ENCODE measurements around the gene GTPBP6.

GTPBP6 gene

GRCh38 chrX:292900-293897 lies 25.4 kb downstream of the GTPBP6 start:
- Histone ChIP-seq H2AFZ (ENCODE audit: low read depth, low read length, severe bottlenecking) (no peak overlapping the region), H4K20me1 (ENCODE audit: low read depth, low read length) (no peaks in the 10 kb centered on the region), H3K9me3 (ENCODE audit: insufficient read depth, low read length) (no peaks in the 10 kb centered on the region), H3K27ac (ENCODE audit: low read depth, low read length) (no peak overlapping the region), H3K4me3 (ENCODE audit: insufficient read depth, low read length, poor library complexity, severe bottlenecking) (no peak overlapping the region), H3K79me2 (ENCODE audit: insufficient read depth, low read length) (no peaks in the 10 kb centered on the region), H3K36me3 (ENCODE audit: low read length) (no peaks in the 10 kb centered on the region), H3K9ac (ENCODE audit: low read length) (no peak overlapping the region), H3K9me2 (replicated peaks; ENCODE audit: insufficient read depth, low read length) (no peaks in the 10 kb centered on the region), H3K4me2 (ENCODE audit: low read depth, low read length, poor library complexity, severe bottlenecking) (no peak overlapping the region), H3K27me3 (ENCODE audit: low read length) (no peaks in the 10 kb centered on the region), H3F3A (ENCODE audit: insufficient read depth) (no peaks in the 10 kb centered on the region)
- TF ChIP-seq EZH2phosphoT487 (conservative IDR thresholded peaks at IDR 0.05; ENCODE audit: low read length), result no peak
- no peak for TF ChIP-seq CTCF (IDR thresholded peaks at IDR 0.05; ENCODE audit: insufficient read depth, low read length, poor library complexity, severe bottlenecking)

- H3K27me3 ChIP-seq (ENCODE audit: low read length), result no peaks in the 10 kb centered on the region
- H3K9me2 ChIP-seq (replicated peaks; ENCODE audit: insufficient read depth, low read length), result no peaks in the 10 kb centered on the region
- H3K4me3 ChIP-seq (ENCODE audit: insufficient read depth, low read length, poor library complexity, severe bottlenecking), result no peak overlapping the region
- no peak for TF ChIP-seq CTCF (IDR thresholded peaks at IDR 0.05; ENCODE audit: insufficient read depth, low read length, poor library complexity, severe bottlenecking)
- no peak for TF ChIP-seq EZH2phosphoT487 (conservative IDR thresholded peaks at IDR 0.05; ENCODE audit: low read length)
- H2AFZ ChIP-seq (ENCODE audit: low read depth, low read length, severe bottlenecking), result no peak overlapping the region
- no peak overlapping the region for H3K27ac ChIP-seq (ENCODE audit: low read depth, low read length)
- H3K9me3 ChIP-seq (ENCODE audit: insufficient read depth, low read length), result no peaks in the 10 kb centered on the region
- H3K9ac ChIP-seq (ENCODE audit: low read length), result no peak overlapping the region
- no peaks in the 10 kb centered on the region for H3K79me2 ChIP-seq (ENCODE audit: insufficient read depth, low read length)
- no peak overlapping the region for H3K4me2 ChIP-seq (ENCODE audit: low read depth, low read length, poor library complexity, severe bottlenecking)
- H4K20me1 ChIP-seq (ENCODE audit: low read depth, low read length), result no peaks in the 10 kb centered on the region
- no peaks in the 10 kb centered on the region for H3F3A ChIP-seq (ENCODE audit: insufficient read depth)
- no peaks in the 10 kb centered on the region for H3K36me3 ChIP-seq (ENCODE audit: low read length)
Measured at GRCh38 chrX:291411-291901, 27.1 kb downstream of the GTPBP6 start.

GRCh38 chrX:290476-291166 lies 28.0 kb downstream of the GTPBP6 start:
- Histone ChIP-seq H4K20me1 (ENCODE audit: low read depth, low read length) (no peaks in the 10 kb centered on the region), H3K27me3 (ENCODE audit: low read length) (no peaks in the 10 kb centered on the region), H3K79me2 (ENCODE audit: insufficient read depth, low read length) (no peaks in the 10 kb centered on the region), H3K4me2 (ENCODE audit: low read depth, low read length, poor library complexity, severe bottlenecking) (no peak overlapping the region), H3K4me3 (ENCODE audit: insufficient read depth, low read length, poor library complexity, severe bottlenecking) (no peak overlapping the region), H3K9me2 (replicated peaks; ENCODE audit: insufficient read depth, low read length) (no peaks in the 10 kb centered on the region), H3K9me3 (ENCODE audit: insufficient read depth, low read length) (no peaks in the 10 kb centered on the region), H3K36me3 (ENCODE audit: low read length) (no peaks in the 10 kb centered on the region), H2AFZ (ENCODE audit: low read depth, low read length, severe bottlenecking) (no peak overlapping the region), H3F3A (ENCODE audit: insufficient read depth) (no peaks in the 10 kb centered on the region), H3K27ac (ENCODE audit: low read depth, low read length) (no peak overlapping the region), H3K9ac (ENCODE audit: low read length) (no peak overlapping the region)
- TF ChIP-seq EZH2phosphoT487 (conservative IDR thresholded peaks at IDR 0.05; ENCODE audit: low read length) (no peak), CTCF (IDR thresholded peaks at IDR 0.05; ENCODE audit: insufficient read depth, low read length, poor library complexity, severe bottlenecking) (no peak)

All from SU-DHL-6 (cell line).